Activated CD4-positive, alpha-beta T cell treated with anti-CD3 and anti-CD28 coated beads, Interleukin-2, amount 10 ng/mL, durations not matched to agents 24 days and 14 days (primary cell): Measurements from ENCODE around the gene SPTLC2. TPM values are rescaled to one million over a fixed set of nuclear protein-coding genes. Genes with fewer than 3 reads are reported as not detected.

Experiments
- DNase-seq: peaks from one replicate; pipeline ENCODE4 v3.0.0; 2022
- H3K27ac Mint-ChIP-seq: one replicate; pipeline ENCODE4 v1.8.0; 2022; ENCODE audit warnings: mild to moderate bottlenecking, mixed read lengths
- H3K27me3 Mint-ChIP-seq: one replicate; pipeline ENCODE4 v1.8.0; 2022; ENCODE audit warnings: mixed read lengths
- H3K36me3 Mint-ChIP-seq: one replicate; pipeline ENCODE4 v1.8.0; 2022; ENCODE audit warnings: low read depth, mild to moderate bottlenecking, mixed read lengths
- H3K4me1 Mint-ChIP-seq: one replicate; pipeline ENCODE4 v1.8.0; 2021; ENCODE audit warnings: mixed read lengths
- H3K4me3 Mint-ChIP-seq: one replicate; pipeline ENCODE4 v1.8.0; 2022; ENCODE audit warnings: mild to moderate bottlenecking, moderate library complexity, mixed read lengths
- H3K9me3 Mint-ChIP-seq: one replicate; pipeline ENCODE4 v1.8.0; 2021; ENCODE audit warnings: mixed read lengths
- intact Hi-C: fragments of 100-400 bp; cut with micrococcal nuclease; formaldehyde crosslinking; loops from one replicate; pipeline ENCODE4 v1.15.1; 2023
- total RNA-seq: library from RNA; stranded (reverse); gene quantifications from 2 replicates; pipeline ENCODE4 v1.2.3, GENCODE V29; 2022

Gene SPTLC2
- total RNA-seq, 1 donor from 2014 or later, result 26.6 TPM

DNA sequence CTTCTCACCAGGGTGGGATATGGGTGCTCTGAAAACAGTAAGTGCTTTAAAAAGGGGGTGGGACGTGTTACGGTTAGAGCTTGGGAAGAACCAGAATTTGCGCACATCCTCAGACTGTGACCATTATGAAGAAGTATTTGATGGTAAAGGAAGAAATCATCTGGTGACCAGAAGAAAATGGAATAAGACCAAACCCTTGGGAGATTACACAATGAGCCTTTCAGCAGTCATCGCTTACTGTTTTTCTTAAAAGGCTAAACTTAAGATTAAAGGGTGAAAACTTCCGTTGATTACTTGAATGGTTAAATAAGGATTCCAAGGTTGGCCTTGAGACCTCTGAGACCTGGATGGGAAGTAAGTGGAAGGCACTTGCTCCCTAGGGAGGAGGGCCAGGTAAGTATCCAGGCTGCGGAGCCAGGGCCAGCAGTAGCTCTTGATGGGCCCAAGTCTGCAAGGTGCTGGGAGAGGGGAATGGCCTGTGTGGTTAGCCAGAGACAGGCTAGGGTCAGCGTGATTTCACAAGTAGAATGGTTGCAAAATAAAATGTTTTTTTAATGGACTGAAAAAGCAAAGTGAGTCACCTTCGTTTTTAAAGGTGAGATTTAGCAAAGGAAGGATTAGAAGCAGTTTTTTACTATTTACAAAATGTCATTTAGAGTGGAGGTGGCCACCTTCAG lies 104.8 kb downstream of the SPTLC2 start:
- H3K9me3 Mint-ChIP-seq, result no peaks in the 10 kb centered on the region
- H3K27me3 Mint-ChIP-seq, result no peaks in the 10 kb centered on the region
- no peak for DNase-seq
- no peak overlapping the region for H3K4me3 Mint-ChIP-seq
- intact Hi-C loops, result no loop called here
- no peak overlapping the region for H3K27ac Mint-ChIP-seq
- H3K4me1 Mint-ChIP-seq, result no peaks in the 10 kb centered on the region
- peaks cover 38% of the 10 kb centered on the region for H3K36me3 Mint-ChIP-seq

DNA sequence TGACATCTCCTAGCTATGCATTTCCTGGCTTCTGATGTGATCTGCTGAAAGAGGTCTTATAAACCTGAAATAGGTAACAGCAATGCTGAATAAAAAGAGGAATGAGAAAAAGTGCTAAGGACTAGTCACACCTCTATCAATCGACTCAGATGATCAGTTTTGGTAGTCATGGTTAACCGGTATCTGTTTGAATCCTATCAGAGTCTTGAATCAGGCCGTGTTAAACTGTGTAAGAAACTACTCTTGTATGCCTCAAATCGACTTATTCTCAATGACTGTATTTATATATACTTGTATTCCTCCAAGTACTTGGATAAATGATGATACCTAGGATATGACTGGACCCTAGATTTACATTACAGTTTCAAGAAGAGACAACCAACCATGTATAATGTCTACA lies 107.1 kb downstream of the SPTLC2 start:
- H3K27me3 Mint-ChIP-seq, result no peaks in the 10 kb centered on the region
- no peaks in the 10 kb centered on the region for H3K9me3 Mint-ChIP-seq
- intact Hi-C loops, result no loop called here
- no peaks in the 10 kb centered on the region for H3K4me1 Mint-ChIP-seq
- H3K36me3 Mint-ChIP-seq, result peaks cover 41% of the 10 kb centered on the region
- H3K27ac Mint-ChIP-seq, result no peak overlapping the region
- DNase-seq, result no peak
- H3K4me3 Mint-ChIP-seq, result no peak overlapping the region

DNA sequence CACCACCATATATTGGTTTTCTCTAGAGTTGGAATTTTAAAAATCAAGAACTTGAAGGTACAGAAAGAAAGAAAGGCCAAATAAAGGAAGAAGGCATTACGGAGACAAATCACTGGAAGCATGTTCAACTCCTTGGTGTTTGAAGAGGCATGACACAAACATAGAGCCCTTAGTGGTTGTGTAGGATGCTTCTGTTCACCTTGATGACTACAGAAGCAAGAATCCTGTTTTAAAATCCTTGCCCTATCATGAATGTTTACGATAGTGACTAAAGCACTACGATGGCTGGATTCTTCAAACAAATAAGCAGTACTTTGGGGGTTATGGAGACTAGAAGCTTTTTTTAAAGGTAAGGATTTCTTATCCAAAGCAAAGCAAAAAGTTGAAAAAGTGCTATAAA lies 107.6 kb downstream of the SPTLC2 start:
- Mint-ChIP-seq H3K36me3 (peaks cover 41% of the 10 kb centered on the region), H3K27ac (no peak overlapping the region), H3K9me3 (no peaks in the 10 kb centered on the region), H3K4me1 (no peaks in the 10 kb centered on the region), H3K4me3 (no peak overlapping the region), H3K27me3 (no peaks in the 10 kb centered on the region)
- intact Hi-C loops, result no loop called here
- no peak for DNase-seq

DNA sequence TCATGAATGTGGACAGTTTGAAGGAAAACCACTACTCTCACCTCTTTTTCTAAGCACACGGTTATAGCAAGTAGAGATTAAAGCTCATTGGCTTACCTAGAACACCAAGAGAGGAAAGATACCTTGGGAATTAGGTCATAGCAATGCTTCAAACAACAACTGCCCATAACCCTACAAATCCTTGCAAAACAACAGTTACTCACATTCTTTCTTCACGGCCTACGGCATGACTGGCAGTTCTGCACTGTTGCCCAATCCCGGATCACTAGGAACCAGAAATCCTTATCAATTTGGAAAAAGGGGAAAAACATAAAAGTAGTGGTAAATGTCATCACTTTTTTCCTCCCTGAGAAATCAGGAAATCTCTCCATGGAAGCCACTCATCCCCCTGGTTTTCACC lies 108.2 kb downstream of the SPTLC2 start:
- Mint-ChIP-seq H3K36me3 (peaks cover 41% of the 10 kb centered on the region), H3K27ac (no peak overlapping the region), H3K9me3 (peaks cover 2% of the 10 kb centered on the region), H3K27me3 (no peaks in the 10 kb centered on the region), H3K4me1 (no peaks in the 10 kb centered on the region), H3K4me3 (no peak overlapping the region)
- intact Hi-C loops, result no loop called here
- DNase-seq, result no peak

DNA sequence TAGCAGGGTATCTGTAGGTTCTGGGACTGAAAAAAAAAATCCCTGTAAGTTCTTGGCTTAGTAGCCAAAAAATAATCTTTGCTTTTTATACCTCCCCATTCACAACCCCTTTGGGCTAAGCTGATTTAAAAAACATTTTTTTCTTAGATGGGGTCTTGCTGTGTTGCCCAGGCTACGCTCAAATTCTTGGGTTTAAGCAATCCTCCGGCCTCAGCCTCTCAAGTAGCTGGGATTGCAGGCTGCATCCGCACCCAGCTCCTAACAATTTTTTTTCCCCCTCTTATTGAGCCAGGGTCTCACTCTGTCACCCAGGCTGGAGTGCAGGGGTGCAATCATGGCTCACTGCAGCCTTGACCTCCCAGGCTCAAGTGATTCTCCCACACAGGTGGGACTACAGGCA lies 108.7 kb downstream of the SPTLC2 start:
- intact Hi-C loops, result no loop called here
- Mint-ChIP-seq H3K27me3 (no peaks in the 10 kb centered on the region), H3K36me3 (peaks cover 41% of the 10 kb centered on the region), H3K4me1 (no peaks in the 10 kb centered on the region), H3K9me3 (peaks cover 5% of the 10 kb centered on the region), H3K4me3 (no peak overlapping the region), H3K27ac (no peak overlapping the region)
- no peak for DNase-seq

DNA sequence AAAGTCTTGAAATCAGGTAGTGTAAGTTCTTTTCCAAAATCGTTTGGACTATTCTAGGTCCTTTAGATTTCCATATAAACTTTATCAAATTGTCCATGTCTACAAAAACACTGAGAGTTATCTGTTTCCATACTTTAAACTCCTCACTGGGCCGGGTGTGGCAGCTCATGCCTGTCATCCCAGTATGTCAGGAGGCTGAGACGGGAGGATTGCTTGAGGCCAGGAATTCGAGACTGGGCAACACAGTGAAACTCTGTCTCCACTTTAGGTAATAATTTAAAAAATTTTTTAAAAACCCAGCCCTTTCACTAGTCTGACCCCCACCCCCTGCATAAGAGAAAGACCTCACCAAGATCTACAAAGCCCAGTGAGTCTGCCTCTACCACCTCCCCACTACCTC lies 111.4 kb downstream of the SPTLC2 start:
- peaks cover 27% of the 10 kb centered on the region for H3K36me3 Mint-ChIP-seq
- H3K27ac Mint-ChIP-seq, result no peak overlapping the region
- no peaks in the 10 kb centered on the region for H3K4me1 Mint-ChIP-seq
- H3K27me3 Mint-ChIP-seq, result peaks cover 8% of the 10 kb centered on the region
- DNase-seq, result no peak
- H3K4me3 Mint-ChIP-seq, result no peak overlapping the region
- intact Hi-C loops, result no loop called here
- peaks cover 5% of the 10 kb centered on the region for H3K9me3 Mint-ChIP-seq

DNA sequence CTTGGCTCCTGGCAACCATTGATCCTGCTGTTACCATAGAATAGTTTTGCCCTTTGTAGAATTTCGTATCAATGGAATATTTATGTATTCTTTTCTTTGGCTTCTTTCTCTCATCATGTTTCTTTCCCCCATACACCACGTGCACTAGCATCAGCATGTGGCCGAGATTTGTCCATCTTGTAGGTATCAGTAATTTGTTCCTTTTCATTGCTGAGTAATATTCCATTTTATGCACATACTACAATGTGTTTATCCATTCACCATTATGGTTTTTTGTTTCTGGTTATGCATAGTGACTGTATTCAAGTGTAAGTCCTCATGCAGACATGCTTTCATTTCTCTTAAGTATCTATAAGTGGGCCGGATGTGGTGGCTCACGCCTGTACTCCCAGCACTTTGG lies 113.3 kb downstream of the SPTLC2 start:
- H3K4me3 Mint-ChIP-seq, result no peak overlapping the region
- H3K27ac Mint-ChIP-seq, result no peak overlapping the region
- H3K9me3 Mint-ChIP-seq, result peaks cover 5% of the 10 kb centered on the region
- H3K4me1 Mint-ChIP-seq, result peaks cover under 1% of the 10 kb centered on the region
- peaks cover 20% of the 10 kb centered on the region for H3K36me3 Mint-ChIP-seq
- intact Hi-C loops, result no loop called here
- peaks cover 16% of the 10 kb centered on the region for H3K27me3 Mint-ChIP-seq
- DNase-seq, result no peak

DNA sequence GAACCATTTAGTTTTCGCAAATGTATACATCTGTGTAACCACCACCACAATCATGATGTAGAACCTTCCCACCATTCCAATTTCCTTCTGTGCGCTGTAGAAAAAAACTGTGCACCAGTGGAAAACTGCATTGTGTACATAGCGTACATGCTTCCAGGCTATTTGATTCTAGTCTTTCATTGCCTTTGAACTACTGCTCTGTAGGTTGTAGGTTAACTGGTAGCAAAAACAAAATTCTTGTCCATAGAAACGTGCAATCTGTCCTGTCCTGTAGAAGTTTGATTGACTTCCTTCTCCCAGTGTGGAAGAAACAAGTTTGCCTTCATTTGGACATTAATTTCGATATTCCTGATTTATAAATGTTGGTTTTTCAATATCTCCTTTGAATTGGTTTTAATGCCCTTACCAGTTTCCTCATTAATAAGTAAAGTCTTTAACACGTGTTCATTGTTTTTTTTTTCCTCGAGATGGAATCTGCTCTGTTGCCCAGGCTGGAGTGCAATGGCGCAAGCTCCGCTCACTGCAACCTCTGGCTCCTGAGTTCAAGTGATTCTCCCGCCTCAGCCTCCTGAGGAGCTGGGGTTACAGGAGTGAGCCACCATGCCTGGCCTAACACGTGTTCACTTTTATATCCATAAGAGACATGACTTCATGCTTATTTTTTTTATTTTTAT lies 114.2 kb downstream of the SPTLC2 start:
- no peak overlapping the region for H3K4me3 Mint-ChIP-seq
- peaks cover 5% of the 10 kb centered on the region for H3K9me3 Mint-ChIP-seq
- DNase-seq, result no peak
- peaks cover 14% of the 10 kb centered on the region for H3K36me3 Mint-ChIP-seq
- H3K4me1 Mint-ChIP-seq, result peaks cover 2% of the 10 kb centered on the region
- peaks cover 24% of the 10 kb centered on the region for H3K27me3 Mint-ChIP-seq
- no peak overlapping the region for H3K27ac Mint-ChIP-seq
- intact Hi-C loops, result no loop called here

DNA sequence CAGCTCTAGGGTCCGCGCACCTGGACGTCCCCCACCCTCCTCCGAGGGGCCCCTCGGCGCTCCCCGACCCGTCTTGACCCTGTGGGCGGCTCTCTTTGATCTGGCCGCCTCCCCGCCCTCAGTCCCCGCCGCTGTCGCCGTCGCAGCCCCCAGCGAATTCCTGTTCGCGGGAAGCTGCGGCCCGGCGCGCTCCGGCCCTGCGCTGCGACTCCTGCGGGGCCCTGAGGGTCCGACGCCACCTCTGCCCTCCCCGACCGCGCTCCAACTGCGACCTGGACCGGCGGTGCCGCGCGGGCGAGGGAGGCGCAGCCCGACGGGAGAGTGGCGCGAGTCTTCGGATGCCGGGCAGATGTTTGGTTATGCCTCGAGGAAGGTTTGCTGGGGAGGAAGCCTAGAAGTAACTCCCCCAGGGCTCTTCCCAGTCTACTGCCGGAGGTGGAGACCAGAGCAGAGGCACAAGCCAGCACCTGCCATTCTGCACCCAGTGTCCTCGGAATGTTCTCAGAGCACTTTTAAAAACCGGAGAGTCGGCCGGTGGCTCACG lies 117.4 kb downstream of the SPTLC2 start:
- H3K27ac Mint-ChIP-seq, result no peak overlapping the region
- H3K36me3 Mint-ChIP-seq, result no peaks in the 10 kb centered on the region
- peaks cover 2% of the 10 kb centered on the region for H3K4me1 Mint-ChIP-seq
- no peak for DNase-seq
- peaks cover 37% of the 10 kb centered on the region for H3K27me3 Mint-ChIP-seq
- intact Hi-C loops, result no loop called here
- H3K9me3 Mint-ChIP-seq, result peaks cover 5% of the 10 kb centered on the region
- H3K4me3 Mint-ChIP-seq, result peak overlapping the region; percentile 64

DNA sequence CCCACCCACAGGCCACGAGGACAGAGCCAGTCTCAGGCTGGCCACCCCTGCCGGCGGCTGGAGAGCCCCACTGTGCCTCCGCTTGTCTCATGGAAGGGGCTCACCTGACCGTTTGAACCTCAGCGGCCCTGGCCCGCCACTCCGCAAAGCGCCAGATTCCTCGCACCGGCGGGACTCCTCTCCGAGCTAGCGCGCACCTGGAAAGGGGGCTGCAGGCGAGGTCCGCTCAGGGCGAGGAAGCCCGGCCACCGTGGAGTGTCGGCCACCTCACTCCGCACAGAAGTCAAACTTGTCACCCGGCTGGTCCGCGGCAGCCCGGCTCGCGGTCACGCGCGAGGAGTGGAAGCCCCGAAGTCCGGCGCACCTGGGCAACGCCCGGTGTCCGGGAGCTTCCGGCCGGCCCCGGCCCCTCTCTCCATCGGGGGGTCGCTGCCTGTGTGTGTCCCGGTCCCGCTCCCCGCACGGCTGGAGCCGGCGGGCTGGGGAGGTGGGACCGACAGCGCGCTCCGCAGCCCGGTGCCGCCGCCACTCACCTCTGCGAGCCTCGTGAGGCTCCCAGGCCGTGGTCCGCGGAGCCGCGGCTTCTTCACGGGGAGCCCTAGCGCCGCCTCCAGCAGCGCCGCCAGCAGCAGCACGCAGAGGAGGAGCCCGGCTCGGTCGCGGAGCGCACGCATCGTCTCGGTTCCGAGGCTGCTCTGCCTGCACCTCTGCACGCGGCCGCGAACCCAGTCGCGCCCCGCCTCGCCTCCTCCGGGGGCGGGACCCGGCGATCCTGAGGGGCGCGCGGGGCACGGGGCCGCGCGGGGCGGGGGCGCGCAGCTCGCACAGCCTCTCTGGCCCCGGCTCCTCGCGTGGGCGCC lies 118.1 kb downstream of the SPTLC2 start, which contains the start of gene ISM2:
Gene ISM2 (minus strand): TSS at position 697 of the 860 bp plus-strand sequence. CDS start 23 bp downstream, at position 674.
- intact Hi-C loops, result no loop called here
- H3K9me3 Mint-ChIP-seq, result peaks cover 4% of the 10 kb centered on the region
- DNase-seq, result peak; percentile 87
- peaks cover 2% of the 10 kb centered on the region for H3K4me1 Mint-ChIP-seq
- H3K27me3 Mint-ChIP-seq, result peaks cover 37% of the 10 kb centered on the region
- peak within 1 kb of the TSS; percentile 70 for H3K4me3 Mint-ChIP-seq
- H3K36me3 Mint-ChIP-seq, result no peaks in the 10 kb centered on the region
- H3K27ac Mint-ChIP-seq, result no peak within 1 kb of the TSS

DNA sequence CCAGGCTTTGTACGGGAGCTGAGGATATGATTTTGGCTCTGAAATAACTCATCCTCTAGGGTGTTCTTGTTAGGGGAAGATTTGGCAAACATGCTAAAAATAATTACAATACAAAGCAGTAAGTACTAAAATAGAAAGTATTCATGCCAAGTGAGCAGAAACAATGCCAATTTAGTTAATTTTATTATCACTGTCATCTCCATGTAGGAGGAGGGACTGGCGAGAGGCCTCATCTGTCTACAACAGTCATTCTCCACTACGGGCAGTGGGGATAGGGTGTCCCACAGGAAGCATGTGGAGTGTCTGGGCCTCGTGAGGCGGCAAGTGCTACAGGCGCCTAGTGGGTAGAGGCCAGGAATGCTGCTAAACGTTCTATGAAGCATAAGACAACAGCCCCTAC lies 121.1 kb downstream of the SPTLC2 start:
- no peaks in the 10 kb centered on the region for H3K9me3 Mint-ChIP-seq
- H3K27ac Mint-ChIP-seq, result no peak overlapping the region
- DNase-seq, result no peak
- H3K27me3 Mint-ChIP-seq, result peaks cover 32% of the 10 kb centered on the region
- no peak overlapping the region for H3K4me3 Mint-ChIP-seq
- intact Hi-C loops, result no loop called here
- peaks cover 2% of the 10 kb centered on the region for H3K4me1 Mint-ChIP-seq
- H3K36me3 Mint-ChIP-seq, result no peaks in the 10 kb centered on the region

DNA sequence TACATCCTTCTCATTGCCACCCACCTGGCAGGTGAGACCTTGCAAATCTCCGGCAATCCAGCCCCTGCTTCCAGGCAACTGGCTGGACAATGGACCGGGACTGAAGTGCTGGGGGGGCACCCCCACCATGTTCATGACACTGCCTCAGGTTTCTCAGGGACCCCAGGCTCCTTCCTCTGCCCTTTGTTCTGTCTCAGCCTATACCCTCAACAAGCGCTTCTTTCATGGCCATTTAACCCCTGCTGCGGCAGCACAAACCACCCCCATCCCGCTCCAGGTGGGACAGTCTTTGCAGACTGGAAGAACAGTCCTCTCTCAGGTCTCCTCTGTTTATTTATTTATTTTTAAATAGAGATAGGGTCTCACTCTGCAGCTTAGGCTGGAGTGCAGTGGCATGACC lies 125.4 kb downstream of the SPTLC2 start:
- peaks cover 7% of the 10 kb centered on the region for H3K27me3 Mint-ChIP-seq
- no peaks in the 10 kb centered on the region for H3K36me3 Mint-ChIP-seq
- H3K27ac Mint-ChIP-seq, result no peak overlapping the region
- no peaks in the 10 kb centered on the region for H3K9me3 Mint-ChIP-seq
- H3K4me3 Mint-ChIP-seq, result no peak overlapping the region
- no peaks in the 10 kb centered on the region for H3K4me1 Mint-ChIP-seq
- intact Hi-C loops, result no loop called here
- DNase-seq, result no peak

DNA sequence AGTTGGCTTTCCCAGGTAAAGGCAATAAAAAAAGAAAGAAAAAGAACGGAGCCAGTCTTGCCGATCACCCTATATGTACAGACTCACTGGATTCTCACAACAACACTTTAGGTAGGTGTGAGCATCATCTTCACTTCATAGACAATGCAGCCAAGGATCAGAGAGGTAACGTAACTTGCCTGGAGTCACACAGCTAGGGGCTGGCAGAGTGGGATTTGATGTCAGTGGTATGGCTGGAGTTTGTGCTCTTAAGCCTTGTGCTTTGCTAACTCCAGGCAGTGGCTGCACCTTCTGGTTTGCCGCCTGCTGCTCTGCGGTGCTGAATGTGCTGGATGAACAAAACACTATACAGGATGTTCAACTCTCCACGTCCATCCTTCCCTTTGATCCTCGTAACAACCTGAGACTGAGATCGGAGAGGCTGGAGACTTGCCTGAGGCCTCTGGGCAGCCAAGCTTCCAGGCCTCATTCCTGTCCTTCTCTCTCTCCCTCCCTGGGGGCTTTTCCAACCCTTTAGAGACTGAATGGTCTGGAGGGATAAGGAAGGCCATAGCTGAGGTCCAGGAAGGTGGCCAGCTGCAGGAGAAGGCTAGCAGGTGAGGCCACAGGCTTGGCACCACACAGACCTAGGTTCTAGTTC lies 126.0 kb downstream of the SPTLC2 start:
- H3K9me3 Mint-ChIP-seq, result no peaks in the 10 kb centered on the region
- peaks cover 3% of the 10 kb centered on the region for H3K27me3 Mint-ChIP-seq
- intact Hi-C loops, result no loop called here
- no peak overlapping the region for H3K27ac Mint-ChIP-seq
- H3K4me3 Mint-ChIP-seq, result no peak overlapping the region
- no peaks in the 10 kb centered on the region for H3K36me3 Mint-ChIP-seq
- DNase-seq, result no peak
- no peaks in the 10 kb centered on the region for H3K4me1 Mint-ChIP-seq
